Naive thymus-derived CD4-positive, alpha-beta T cell (primary cell): ENCODE measurements around the gene ADAM8. TPM values are rescaled to one million over a fixed set of nuclear protein-coding genes. Genes with fewer than 3 reads are reported as not detected.

Experiments used
- ATAC-seq: fragments of 150-1000 bp; cut with Tn5 transposase; 2 replicates; pipeline ENCODE4 v1.10.0; 2021; ENCODE audit warnings: mild to moderate bottlenecking, moderate library complexity
- CTCF ChIA-PET: fragments of 350-600 bp; sonication (Branson Sonifier 250); formaldehyde crosslinking; loops from one replicate; lab custom pipeline; 2021; ENCODE audit warnings: antibody characterized with exemption; lab: Charles Lee
- POLR2A ChIA-PET: fragments of 350-600 bp; sonication (Branson Sonifier 250); formaldehyde crosslinking; loops from one replicate; lab custom pipeline; 2021; ENCODE audit warnings: antibody characterized with exemption, inconsistent platforms; lab: Charles Lee
- DNase-seq, 9 donors: peaks; one replicate each; pipeline versions ENCODE4 v3.0.0 to v3.0.0-alpha.2; 2020 to 2022; ENCODE audit warnings: mixed read lengths in 1 of 9
- H3K27ac ChIP-seq: one replicate; pipeline ENCODE4 v1.7.0; 2013; ENCODE audit warnings: mild to moderate bottlenecking, low read depth, low read length, moderate library complexity
- H3K27me3 ChIP-seq, 2 donors: one replicate each; pipeline ENCODE4 v1.7.0; 2013; ENCODE audit warnings: low read length in 2 of 2, mild to moderate bottlenecking in 2 of 2, moderate library complexity in 2 of 2; ENCODE audit not compliant: control insufficient read depth in 2 of 2, insufficient read depth in 2 of 2
- H3K36me3 ChIP-seq, 3 experiments: 1 replicate in 2 of 3; 2 replicates in 1 of 3; pipeline ENCODE4 v1.7.0; 2013; ENCODE audit warnings: low read length in 3 of 3, mild to moderate bottlenecking in 3 of 3, moderate library complexity in 1 of 3; ENCODE audit not compliant: insufficient read depth in 3 of 3, control insufficient read depth in 2 of 3
- H3K4me1 ChIP-seq, 2 donors: one replicate each; pipeline ENCODE4 v1.7.0; 2013; ENCODE audit warnings: low read length in 2 of 2, mild to moderate bottlenecking in 2 of 2, moderate library complexity in 1 of 2; ENCODE audit not compliant: control insufficient read depth in 2 of 2, insufficient read depth in 2 of 2
- H3K4me3 ChIP-seq: 2 replicates; pipeline ENCODE4 v1.7.0; 2013; ENCODE audit warnings: mild to moderate bottlenecking, low read length
- H3K9me3 ChIP-seq, 3 experiments: 1 replicate in 2 of 3; 2 replicates in 1 of 3; pipeline ENCODE4 v1.7.0; 2013; ENCODE audit warnings: low read length in 3 of 3; ENCODE audit not compliant: control insufficient read depth in 2 of 3
- H3K27ac Mint-ChIP-seq, 9 donors: one replicate each; pipeline ENCODE4 v1.8.0; 2020 to 2022; ENCODE audit warnings: mixed read lengths in 9 of 9, mild to moderate bottlenecking in 8 of 9, moderate library complexity in 5 of 9, inconsistent platforms in 2 of 9
- H3K27me3 Mint-ChIP-seq, 5 donors: one replicate each; pipeline ENCODE4 v1.8.0; 2021 to 2022; ENCODE audit warnings: mixed read lengths in 5 of 5, mild to moderate bottlenecking in 1 of 5
- H3K36me3 Mint-ChIP-seq, 5 donors: one replicate each; pipeline ENCODE4 v1.8.0; 2020 to 2022; ENCODE audit warnings: mixed read lengths in 5 of 5, mild to moderate bottlenecking in 3 of 5, inconsistent platforms in 1 of 5
- H3K4me1 Mint-ChIP-seq, 7 donors: one replicate each; pipeline ENCODE4 v1.8.0; 2020 to 2022; ENCODE audit warnings: mixed read lengths in 7 of 7, mild to moderate bottlenecking in 3 of 7, inconsistent platforms in 1 of 7
- H3K4me3 Mint-ChIP-seq, 10 donors: one replicate each; pipeline ENCODE4 v1.8.0; 2020 to 2022; ENCODE audit warnings: mild to moderate bottlenecking in 10 of 10, mixed read lengths in 10 of 10, moderate library complexity in 6 of 10, inconsistent platforms in 2 of 10
- H3K9me3 Mint-ChIP-seq, 11 donors: one replicate each; pipeline ENCODE4 v1.8.0; 2020 to 2022; ENCODE audit warnings: mixed read lengths in 11 of 11, mild to moderate bottlenecking in 4 of 11, inconsistent platforms in 1 of 11, moderate library complexity in 1 of 11
- intact Hi-C, 2 donors: fragments of 100-400 bp; cut with micrococcal nuclease; formaldehyde crosslinking; loops; one replicate each; pipeline ENCODE4 v1.15.1; 2023
- polyA plus RNA-seq, 2 donors: library from polyadenylated mRNA; unstranded; fragments of 300-500 nt; fragmentation: Illumina TruSeq; gene quantifications; one replicate each; pipeline ENCODE4 v1.2.3, GENCODE V29; 2021
- total RNA-seq, 6 experiments: library from RNA in 5 of 6; stranded (reverse) in 5 of 6; gene quantifications; 1 replicate in 5 of 6; 2 replicates in 1 of 6; pipeline ENCODE4 v1.2.3 and lab custom pipeline; 2021 to 2026

The ADAM8 gene
- total and polyA plus RNA-seq, 7 experiments from 2014 or later, result 19.5 to 239 (median 27.8) TPM

DNA sequence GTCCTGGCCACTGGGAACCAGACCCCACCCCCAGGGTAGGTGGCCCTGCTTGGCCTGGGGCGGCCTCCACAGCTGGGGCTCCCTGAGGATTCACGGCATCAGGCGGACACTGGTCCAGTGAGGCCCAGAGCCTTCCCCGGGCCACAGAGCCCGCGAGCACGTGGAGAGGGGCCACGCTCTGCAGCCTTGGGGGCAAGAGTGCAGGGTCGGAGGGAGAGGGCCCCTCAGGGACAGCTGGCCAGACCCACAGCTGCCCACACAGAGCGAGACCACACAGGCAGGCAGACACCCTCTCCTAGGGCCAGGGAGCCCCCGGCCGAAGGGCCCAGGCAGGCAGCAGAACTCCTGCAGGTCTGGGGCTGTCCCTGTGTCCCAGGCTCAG lies 28.3 kb downstream of the ADAM8 start:
- no peaks in the 10 kb centered on the region for H3K36me3 Mint-ChIP-seq
- no peak overlapping the region for H3K4me3 ChIP-seq
- peaks cover 0 to 3% of the 10 kb centered on the region in 2 donors for H3K27me3 ChIP-seq
- no peak for ATAC-seq
- no peak for DNase-seq
- H3K27ac ChIP-seq, result no peak overlapping the region
- peaks cover 0 to 11% (median 5%) of the 10 kb centered on the region in 5 donors for H3K27me3 Mint-ChIP-seq
- intact Hi-C loops, result no loop called here
- no peaks in the 10 kb centered on the region for H3K9me3 ChIP-seq
- no peak overlapping the region for H3K27ac Mint-ChIP-seq
- H3K4me3 Mint-ChIP-seq, result no peak overlapping the region
- H3K4me1 ChIP-seq, result no peaks in the 10 kb centered on the region
- no peaks in the 10 kb centered on the region for H3K9me3 Mint-ChIP-seq
- ChIA-PET POLR2A (interaction anchor here (1.0 kb wide), 1 partner anchor 9 kb away, joined by 3 read pairs; no protein-coding TSS in a partner anchor), CTCF (no interaction called here)
- peaks cover 0 to 8% (median 0%) of the 10 kb centered on the region in 7 donors for H3K4me1 Mint-ChIP-seq
- no peaks in the 10 kb centered on the region for H3K36me3 ChIP-seq

DNA sequence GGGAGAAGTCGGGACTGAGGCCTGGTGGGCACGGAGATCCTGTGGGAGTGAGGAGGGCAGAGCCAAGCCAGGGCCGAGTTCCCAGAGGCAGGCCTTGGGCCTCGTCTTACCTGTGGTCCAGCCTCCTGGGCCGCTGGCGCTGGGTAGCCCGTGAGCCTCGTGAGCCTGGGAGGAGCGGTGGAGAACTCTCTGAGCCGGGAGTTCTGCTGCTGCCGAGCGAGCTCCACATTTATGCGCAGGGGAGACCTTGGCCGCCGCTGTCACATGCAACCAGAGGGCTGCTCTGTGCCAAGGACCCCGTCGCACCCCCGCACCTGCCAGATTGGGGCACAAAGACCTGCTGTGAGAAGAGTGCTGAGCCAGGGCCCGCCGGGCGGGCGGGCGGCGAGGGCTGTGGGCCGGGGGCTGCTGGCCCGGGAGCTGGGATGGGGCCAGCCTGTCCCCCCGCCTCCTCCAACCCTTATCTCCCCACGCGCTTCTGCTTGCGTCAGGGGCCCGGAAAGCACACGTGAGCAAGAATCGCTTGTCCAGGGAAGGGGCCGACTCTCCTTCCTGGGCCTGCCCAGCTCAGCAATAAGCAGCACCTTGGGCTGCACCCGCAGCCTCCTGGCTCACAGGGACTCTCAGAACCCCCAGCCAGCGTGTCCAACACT lies 28.9 kb downstream of the ADAM8 start:
- no peak overlapping the region for H3K4me3 Mint-ChIP-seq
- H3K4me1 Mint-ChIP-seq, result peaks cover 0 to 11% (median 0%) of the 10 kb centered on the region in 7 donors
- ATAC-seq (no peak), DNase-seq (no peak)
- no peaks in the 10 kb centered on the region for H3K4me1 ChIP-seq
- peaks cover 5 to 16% (median 9%) of the 10 kb centered on the region in 5 donors for H3K27me3 Mint-ChIP-seq
- no peaks in the 10 kb centered on the region for H3K9me3 ChIP-seq
- intact Hi-C loops, result loop anchor here in 1 of 2 donors (1.0 kb wide), 1 partner anchor 70 kb away; no protein-coding TSS in a partner anchor
- H3K27ac Mint-ChIP-seq, result no peak overlapping the region
- ChIA-PET POLR2A (interaction anchor here (1.0 kb wide), 1 partner anchor 10 kb away, joined by 3 read pairs; no protein-coding TSS in a partner anchor), CTCF (no interaction called here)
- no peaks in the 10 kb centered on the region for H3K36me3 ChIP-seq
- H3K27ac ChIP-seq, result no peak overlapping the region
- peaks cover 0 to 3% of the 10 kb centered on the region in 2 donors for H3K27me3 ChIP-seq
- no peaks in the 10 kb centered on the region for H3K36me3 Mint-ChIP-seq
- H3K9me3 Mint-ChIP-seq, result no peaks in the 10 kb centered on the region
- no peak overlapping the region for H3K4me3 ChIP-seq

DNA sequence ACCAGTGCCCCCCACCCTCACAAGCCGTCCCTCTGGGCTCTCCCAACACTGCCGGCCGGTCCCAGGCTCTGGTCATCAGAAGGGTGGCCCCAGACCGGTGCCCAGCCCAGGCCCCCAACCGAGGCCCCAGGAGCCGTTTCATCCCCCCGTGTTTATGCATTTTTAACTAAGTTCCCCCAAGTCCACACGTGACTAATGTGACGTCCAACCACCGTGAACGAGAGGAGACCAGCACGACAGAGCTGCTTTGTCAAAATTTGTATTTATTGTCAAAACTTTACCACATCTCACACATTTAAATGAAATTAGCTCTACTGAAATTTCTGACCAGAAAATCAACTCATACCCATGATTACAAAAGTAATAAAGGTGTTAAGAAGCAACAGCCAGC lies 30.4 kb downstream of the ADAM8 start:
- Histone ChIP-seq H3K4me3 (no peak overlapping the region), H3K9me3 (no peaks in the 10 kb centered on the region), H3K4me1 (peaks cover 0 to 7% of the 10 kb centered on the region in 2 donors), H3K27me3 (peaks cover 0 to 3% of the 10 kb centered on the region in 2 donors), H3K36me3 (no peaks in the 10 kb centered on the region), H3K27ac (no peak overlapping the region)
- ATAC-seq (no peak), DNase-seq (no peak)
- CTCF ChIA-PET, result no interaction called here
- H3K36me3 Mint-ChIP-seq, result no peaks in the 10 kb centered on the region
- H3K27ac Mint-ChIP-seq, result no peak overlapping the region
- peaks cover 4 to 22% (median 7%) of the 10 kb centered on the region in 7 donors for H3K4me1 Mint-ChIP-seq
- POLR2A ChIA-PET, result no interaction called here
- intact Hi-C loops, result no loop called here
- no peak overlapping the region for H3K4me3 Mint-ChIP-seq
- H3K9me3 Mint-ChIP-seq, result no peaks in the 10 kb centered on the region
- peaks cover 14 to 27% (median 20%) of the 10 kb centered on the region in 5 donors for H3K27me3 Mint-ChIP-seq

DNA sequence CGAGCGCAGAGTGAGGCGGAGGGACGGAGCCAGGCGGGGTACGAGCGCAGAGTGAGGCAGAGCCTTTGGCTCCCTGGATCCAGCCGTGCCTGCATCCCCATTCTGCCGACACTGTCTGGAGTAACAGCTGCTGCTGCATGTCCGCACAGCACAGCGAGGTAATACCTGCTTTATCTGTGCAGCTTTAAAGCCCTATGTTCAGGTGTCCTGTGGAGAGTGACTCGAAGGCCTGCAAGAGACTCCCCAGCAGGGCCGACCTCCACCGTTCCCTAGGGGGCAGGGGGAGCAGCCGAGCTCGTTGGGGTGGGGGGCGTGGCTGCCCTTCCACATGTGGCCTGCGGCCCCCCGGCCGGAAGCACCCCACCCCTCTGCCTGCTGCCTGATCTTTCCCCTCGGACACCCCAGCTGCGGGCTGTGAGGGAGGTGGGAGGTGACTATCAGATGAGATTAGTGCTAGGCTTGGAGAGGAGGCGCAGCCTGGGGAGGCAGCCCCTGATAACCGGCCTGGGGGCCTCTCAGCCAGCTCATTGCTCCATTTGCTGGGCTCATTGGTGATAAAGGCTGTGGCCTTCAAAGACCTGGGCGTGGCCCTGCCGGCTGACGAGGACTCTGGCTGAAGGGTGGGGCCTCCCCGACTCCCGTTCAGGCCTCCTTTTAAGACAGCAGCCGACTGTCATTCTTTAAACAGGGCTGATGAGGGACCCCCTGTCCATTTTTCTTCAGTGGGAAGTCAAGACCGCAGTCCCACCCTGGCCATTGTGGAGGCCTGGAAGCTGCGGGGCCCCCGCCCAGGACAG lies 31.0 kb downstream of the ADAM8 start:
- Mint-ChIP-seq H3K36me3 (no peaks in the 10 kb centered on the region), H3K9me3 (no peaks in the 10 kb centered on the region), H3K27me3 (peaks cover 20 to 33% (median 26%) of the 10 kb centered on the region in 5 donors), H3K4me1 (peaks cover 10 to 27% (median 13%) of the 10 kb centered on the region in 7 donors), H3K4me3 (no peak overlapping the region), H3K27ac (no peak overlapping the region)
- H3K4me1 ChIP-seq, result peaks cover 0 to 11% of the 10 kb centered on the region in 2 donors
- no peak overlapping the region for H3K27ac ChIP-seq
- no peak overlapping the region for H3K4me3 ChIP-seq
- H3K9me3 ChIP-seq, result no peaks in the 10 kb centered on the region
- ATAC-seq, result no peak
- no peaks in the 10 kb centered on the region for H3K36me3 ChIP-seq
- no peak for DNase-seq
- peaks cover 0 to 7% of the 10 kb centered on the region in 2 donors for H3K27me3 ChIP-seq
- ChIA-PET POLR2A (interaction anchor here (1.1 kb wide), 1 partner anchor 11 kb away, joined by 3 read pairs; no protein-coding TSS in a partner anchor), CTCF (no interaction called here)
- intact Hi-C loops, result no loop called here

DNA sequence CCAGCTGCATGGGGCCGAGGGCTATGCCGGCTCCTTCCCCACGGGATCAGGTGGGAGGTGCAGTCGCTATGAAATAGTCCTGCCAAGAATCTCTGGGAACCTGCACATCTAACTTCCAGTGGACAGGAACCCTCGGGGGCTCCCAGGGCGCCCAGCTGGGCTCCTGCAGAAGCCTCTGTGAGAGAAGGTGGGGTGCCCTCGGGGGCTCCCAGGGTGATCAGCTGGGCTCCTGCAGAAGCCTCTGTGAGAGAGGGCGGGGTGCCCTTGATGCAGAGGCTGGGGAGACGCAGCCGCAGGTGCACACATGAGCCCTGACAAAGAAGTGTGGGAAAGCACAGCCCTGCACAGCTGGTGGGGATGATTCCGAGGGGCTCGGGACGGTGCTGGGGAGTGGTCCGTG lies 33.1 kb downstream of the ADAM8 start:
- H3K4me1 Mint-ChIP-seq, result peaks cover 11 to 27% (median 14%) of the 10 kb centered on the region in 7 donors
- H3K9me3 Mint-ChIP-seq, result no peaks in the 10 kb centered on the region
- Histone ChIP-seq H3K27ac (no peak overlapping the region), H3K4me1 (peaks cover 0 to 11% of the 10 kb centered on the region in 2 donors), H3K9me3 (no peaks in the 10 kb centered on the region), H3K4me3 (no peak overlapping the region), H3K36me3 (no peaks in the 10 kb centered on the region), H3K27me3 (peaks cover 3 to 12% of the 10 kb centered on the region in 2 donors)
- intact Hi-C loops, result no loop called here
- no peak overlapping the region for H3K4me3 Mint-ChIP-seq
- ATAC-seq (no peak), DNase-seq (no peak)
- POLR2A ChIA-PET, result no interaction called here
- H3K27me3 Mint-ChIP-seq, result peaks cover 29 to 42% (median 39%) of the 10 kb centered on the region in 5 donors
- CTCF ChIA-PET, result interaction anchor here (0.7 kb wide), 1 partner anchor 810 kb away, joined by 4 read pairs; no protein-coding TSS in a partner anchor
- H3K27ac Mint-ChIP-seq, result no peak overlapping the region
- no peaks in the 10 kb centered on the region for H3K36me3 Mint-ChIP-seq

DNA sequence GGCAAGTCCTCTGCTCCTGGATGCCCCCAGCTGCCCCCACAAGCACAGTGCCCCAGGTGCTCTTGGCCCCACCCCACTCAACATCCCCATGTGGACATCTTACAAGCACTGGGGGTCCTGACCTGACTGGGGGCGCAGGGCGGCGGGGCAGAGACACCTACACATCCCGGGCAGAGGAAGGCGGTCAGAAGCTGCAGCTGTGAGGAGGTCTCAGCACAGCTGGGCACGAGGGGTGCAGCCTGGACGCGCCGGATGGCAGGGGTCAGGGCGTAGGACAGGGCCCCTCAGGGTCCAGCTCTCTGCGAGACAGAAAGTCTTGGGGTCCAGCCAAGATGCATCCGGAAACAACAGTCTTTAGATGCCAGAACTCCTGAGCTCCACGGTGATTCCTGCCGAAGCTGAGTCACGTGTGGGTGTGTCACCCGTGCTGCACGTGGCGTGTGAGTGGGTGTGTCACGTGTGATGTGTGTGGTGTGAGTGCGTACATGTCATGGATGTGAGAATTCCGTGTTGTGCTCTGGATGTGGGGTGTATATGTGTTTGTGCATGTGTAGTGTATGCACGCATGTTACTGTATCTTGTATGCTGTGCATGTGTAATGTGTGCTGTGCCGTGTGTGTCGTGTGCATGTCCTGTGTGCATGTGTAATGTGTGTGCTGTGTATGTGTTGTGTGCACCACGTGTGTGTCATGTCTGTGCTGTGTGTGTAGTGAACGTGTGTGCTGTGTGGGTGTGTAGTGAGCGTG lies 33.9 kb downstream of the ADAM8 start:
- Mint-ChIP-seq H3K36me3 (no peaks in the 10 kb centered on the region), H3K9me3 (no peaks in the 10 kb centered on the region), H3K27me3 (peaks cover 34 to 44% (median 42%) of the 10 kb centered on the region in 5 donors), H3K27ac (peak overlapping the region in 2 of 9 donors; percentile 48 to 73), H3K4me3 (peak overlapping the region in 6 of 10 donors; percentile 6 to 68 (median 46)), H3K4me1 (peaks cover 11 to 29% (median 14%) of the 10 kb centered on the region in 7 donors)
- ATAC-seq, result no peak
- Histone ChIP-seq H3K27ac (no peak overlapping the region), H3K36me3 (no peaks in the 10 kb centered on the region), H3K27me3 (peaks cover 3 to 13% of the 10 kb centered on the region in 2 donors), H3K4me1 (peaks cover 0 to 11% of the 10 kb centered on the region in 2 donors), H3K4me3 (no peak overlapping the region), H3K9me3 (no peaks in the 10 kb centered on the region)
- intact Hi-C loops, result no loop called here
- POLR2A ChIA-PET, result no interaction called here
- no peak for DNase-seq
- CTCF ChIA-PET, result no interaction called here
